Endodermal cell (in vitro differentiated cells): ENCODE data around the gene ITFG1. TPM values are rescaled to one million over a fixed set of nuclear protein-coding genes. Genes with fewer than 3 reads are reported as not detected.

ENCODE experiments used
- DNase-seq: peaks from one replicate; pipeline ENCODE4 v3.0.0-alpha.2; 2017
- H3K27ac ChIP-seq: 2 replicates; pipeline ENCODE4 v1.5.1; 2013; ENCODE audit warnings: mild to moderate bottlenecking, low read depth, low read length, moderate library complexity
- H3K27me3 ChIP-seq: 2 replicates; pipeline ENCODE4 v1.6.1; 2013; ENCODE audit warnings: mild to moderate bottlenecking, low read length, moderate library complexity; ENCODE audit not compliant: insufficient read depth, control insufficient read depth, poor library complexity, severe bottlenecking
- H3K36me3 ChIP-seq: 2 replicates; pipeline ENCODE4 v1.7.0; 2013; ENCODE audit warnings: mild to moderate bottlenecking, low read length, moderate library complexity; ENCODE audit not compliant: control insufficient read depth, insufficient read depth
- H3K4me1 ChIP-seq: one replicate; pipeline ENCODE4 v1.7.0; 2013; ENCODE audit warnings: low read length; ENCODE audit not compliant: control insufficient read depth, insufficient read depth
- H3K4me3 ChIP-seq: 2 replicates; pipeline ENCODE4 v1.5.1; 2013; ENCODE audit warnings: mild to moderate bottlenecking, low read length, moderate library complexity
- H3K9ac ChIP-seq: 2 replicates; pipeline ENCODE4 v1.6.1; 2013; ENCODE audit warnings: mild to moderate bottlenecking, low read length, moderate library complexity; ENCODE audit not compliant: poor library complexity, severe bottlenecking; ENCODE audit errors: extremely low read depth
- H3K9me3 ChIP-seq: 2 replicates; pipeline ENCODE4 v1.6.1; 2013; ENCODE audit warnings: mild to moderate bottlenecking, low read length, moderate library complexity; ENCODE audit not compliant: control insufficient read depth
- H3K27ac Mint-ChIP-seq: 2 replicates; pipeline ENCODE4 v1.8.0; 2020; ENCODE audit warnings: mixed read lengths
- H3K27me3 Mint-ChIP-seq: 2 replicates; pipeline ENCODE4 v1.8.0; 2021; ENCODE audit warnings: mild to moderate bottlenecking, mixed read lengths; ENCODE audit not compliant: insufficient read depth
- H3K36me3 Mint-ChIP-seq: 2 replicates; pipeline ENCODE4 v1.8.0; 2020; ENCODE audit warnings: low read depth, mixed read lengths
- H3K4me1 Mint-ChIP-seq: 2 replicates; pipeline ENCODE4 v1.8.0; 2020; ENCODE audit warnings: mixed read lengths
- H3K4me3 Mint-ChIP-seq: 2 replicates; pipeline ENCODE4 v1.8.0; 2020; ENCODE audit warnings: mild to moderate bottlenecking, moderate library complexity, mixed read lengths
- H3K9me3 Mint-ChIP-seq: 2 replicates; pipeline ENCODE4 v1.8.0; 2020; ENCODE audit warnings: mild to moderate bottlenecking, mixed read lengths
- CTCF ChIP-seq: fragments of 200-600 bp; sonication (generic); conservative IDR thresholded peaks from 2 replicates; pipeline ENCODE4 v1.5.0; 2021; ENCODE audit warnings: antibody characterized with exemption, mild to moderate bottlenecking
- WGBS, 2 experiments: methylation state at CpG; one replicate each; pipeline versions ENCODE4 v1.1.5 to v1.1.7; 2013; ENCODE audit warnings: missing lambda C conversion rate in 2 of 2, mixed read lengths in 1 of 2; ENCODE audit not compliant: insufficient coverage in 1 of 2, insufficient read length in 1 of 2; 5-methylcytosine and 5-hydroxymethylcytosine counted together
- total RNA-seq, 2 donors: library from RNA; stranded (reverse); fragmentation: NEBNext Ultra II Directional in 1 of 2; extraction: Animal tissue kit (Norgen Biotek cat#: 25700) in 1 of 2; gene quantifications; 2 replicates in 1 of 2; 3 replicates in 1 of 2; pipeline ENCODE4 v1.2.1, GENCODE V29; 2021

Gene ITFG1
- total RNA-seq, 2 donors from 2014 or later, result 35.6 to 40.0 TPM

- Histone ChIP-seq H3K9me3 (no peaks in the 10 kb centered on the region), H3K27ac (no peak overlapping the region), H3K4me3 (no peak overlapping the region), H3K9ac (no peak overlapping the region), H3K4me1 (no peaks in the 10 kb centered on the region), H3K27me3 (no peaks in the 10 kb centered on the region), H3K36me3 (peaks cover 17% of the 10 kb centered on the region)
- H3K4me3 Mint-ChIP-seq, result no peak overlapping the region
- no peak for TF ChIP-seq CTCF
- peaks cover 6% of the 10 kb centered on the region for H3K36me3 Mint-ChIP-seq
- no peaks in the 10 kb centered on the region for H3K27me3 Mint-ChIP-seq
- no peak overlapping the region for H3K27ac Mint-ChIP-seq
- no peaks in the 10 kb centered on the region for H3K9me3 Mint-ChIP-seq
- no peak for DNase-seq
- WGBS, 2 experiments, result 97% methylated on average over 3 to 4 of the region's 4 CpGs
- H3K4me1 Mint-ChIP-seq, result peaks cover 6% of the 10 kb centered on the region
Observed at GRCh38 chr16:47134550-47134949, 326.3 kb downstream of the ITFG1 start.

GRCh38 chr16:47132308-47132707 is 328.6 kb downstream of the ITFG1 start:
- Histone ChIP-seq H3K27ac (no peak overlapping the region), H3K27me3 (no peaks in the 10 kb centered on the region), H3K9ac (no peak overlapping the region), H3K4me3 (no peak overlapping the region), H3K36me3 (peaks cover 29% of the 10 kb centered on the region), H3K4me1 (no peaks in the 10 kb centered on the region), H3K9me3 (no peaks in the 10 kb centered on the region)
- peaks cover 15% of the 10 kb centered on the region for H3K36me3 Mint-ChIP-seq
- TF ChIP-seq CTCF, result no peak
- H3K27ac Mint-ChIP-seq, result no peak overlapping the region
- H3K27me3 Mint-ChIP-seq, result no peaks in the 10 kb centered on the region
- DNase-seq, result no peak
- peaks cover 6% of the 10 kb centered on the region for H3K4me1 Mint-ChIP-seq
- H3K4me3 Mint-ChIP-seq, result no peak overlapping the region
- no peaks in the 10 kb centered on the region for H3K9me3 Mint-ChIP-seq

GRCh38 chr16:47129755-47130435 is 331.0 kb downstream of the ITFG1 start:
- Mint-ChIP-seq H3K9me3 (no peaks in the 10 kb centered on the region), H3K27ac (peak overlapping the region; percentile 19), H3K4me1 (peaks cover 6% of the 10 kb centered on the region), H3K36me3 (peaks cover 29% of the 10 kb centered on the region), H3K4me3 (no peak overlapping the region), H3K27me3 (no peaks in the 10 kb centered on the region)
- Histone ChIP-seq H3K4me3 (no peak overlapping the region), H3K9me3 (no peaks in the 10 kb centered on the region), H3K27ac (no peak overlapping the region), H3K27me3 (no peaks in the 10 kb centered on the region), H3K36me3 (peaks cover 44% of the 10 kb centered on the region), H3K4me1 (no peaks in the 10 kb centered on the region), H3K9ac (no peak overlapping the region)
- no peak for DNase-seq
- WGBS, 2 experiments, result 57 to 81% methylated on average over 4 to 5 of the region's 7 CpGs
- TF ChIP-seq CTCF, result no peak
